KG1 (cell line): ENCODE results near the gene KCNK16.

Experiments
- DNase-seq: peaks from one replicate; lab custom pipeline; 2025; lab: John Stamatoyannopoulos, UW

The KCNK16 gene

DNA sequence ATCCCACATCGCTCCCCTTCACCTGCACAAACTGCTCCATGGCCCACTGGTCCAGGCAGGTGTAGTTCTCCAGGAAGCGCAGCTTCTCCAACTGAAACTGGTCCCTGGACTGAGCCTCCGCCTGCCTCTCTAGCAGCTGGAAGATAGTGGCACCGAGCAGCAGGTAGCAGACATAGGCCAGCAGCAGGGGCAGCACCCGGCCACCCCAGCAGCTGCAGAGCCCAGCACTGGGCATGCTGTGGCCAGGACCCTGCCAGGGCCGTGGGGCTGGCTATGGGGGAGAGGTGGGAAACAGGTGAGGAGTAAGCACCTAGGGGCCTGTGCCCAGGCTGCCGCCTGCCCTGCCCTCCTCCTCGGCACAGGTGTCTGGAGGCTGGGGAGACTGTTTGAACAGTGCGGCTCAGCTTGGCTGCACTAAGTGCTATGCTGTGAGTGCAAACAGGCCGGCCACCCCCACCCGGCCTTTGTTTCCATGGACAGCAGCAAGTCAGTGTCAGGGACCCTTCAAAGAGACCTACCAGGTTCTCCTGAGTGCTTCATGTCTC, at the start of gene KCNK16:
Gene KCNK16, minus strand, starts transcription at position 397 of the 545 bp plus-strand sequence. Its CDS starts 162 bp downstream, at position 235.
- no peak for DNase-seq

DNA sequence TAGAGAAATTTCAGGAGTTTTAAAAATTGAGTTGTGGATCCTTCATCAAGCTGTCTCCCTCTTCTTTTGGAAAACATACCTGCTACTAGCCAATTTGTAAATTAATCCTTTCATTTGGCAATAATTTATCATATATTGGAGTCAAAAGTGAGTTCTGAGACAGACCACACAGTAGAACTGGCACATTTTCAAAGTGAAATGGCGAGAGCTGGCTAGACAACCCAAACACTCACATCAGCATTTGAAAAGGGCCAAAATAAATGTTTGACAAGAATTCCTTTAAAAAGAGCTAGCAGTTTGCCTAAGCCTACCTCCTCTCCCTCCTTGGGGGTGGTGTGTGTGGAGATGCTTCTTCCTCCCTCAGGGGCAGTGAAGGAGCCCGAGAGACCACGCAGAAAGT, 47.9 kb upstream of the KCNK16 start:
- no peak for DNase-seq

DNA sequence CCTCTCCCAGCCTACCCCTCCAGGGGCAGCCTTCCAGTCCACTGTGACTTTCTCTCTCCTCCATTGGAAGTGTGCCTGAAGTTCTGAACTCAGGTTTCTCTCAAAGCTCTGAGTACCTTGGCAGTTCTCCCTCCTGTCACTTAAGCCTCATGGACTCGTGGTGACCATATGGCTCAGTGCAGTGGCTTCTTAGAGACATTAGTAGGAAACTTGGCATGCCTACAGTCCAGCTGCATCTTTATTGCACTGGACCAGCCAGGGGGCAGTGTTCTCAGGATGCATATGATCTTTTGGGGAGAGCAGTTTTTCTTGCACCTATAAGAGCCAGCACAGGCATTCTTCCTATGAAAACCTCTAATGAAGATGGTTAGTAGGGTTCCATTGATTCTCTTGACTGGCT, 47.5 kb upstream of the KCNK16 start:
- DNase-seq: no peak

DNA sequence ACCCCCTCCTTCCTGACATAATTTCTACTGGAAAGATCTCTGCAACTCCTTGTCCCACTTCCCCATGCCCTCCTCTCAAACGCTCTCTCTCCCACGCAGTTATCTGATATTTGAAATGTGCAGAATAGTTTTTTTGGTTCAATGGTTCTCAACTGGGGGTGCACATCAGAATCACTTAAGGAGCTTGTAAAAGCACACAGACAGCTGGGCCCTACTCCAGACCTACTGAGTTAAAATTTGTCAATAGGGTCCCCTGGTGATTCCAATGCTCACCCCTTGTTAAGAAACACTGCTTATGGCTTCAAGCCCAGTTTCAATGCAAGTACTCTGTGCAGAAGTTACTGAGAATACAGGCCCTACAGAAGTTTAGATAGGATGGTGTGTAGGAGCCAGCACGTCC, 45.2 kb upstream of the KCNK16 start:
- no peak for DNase-seq

DNA sequence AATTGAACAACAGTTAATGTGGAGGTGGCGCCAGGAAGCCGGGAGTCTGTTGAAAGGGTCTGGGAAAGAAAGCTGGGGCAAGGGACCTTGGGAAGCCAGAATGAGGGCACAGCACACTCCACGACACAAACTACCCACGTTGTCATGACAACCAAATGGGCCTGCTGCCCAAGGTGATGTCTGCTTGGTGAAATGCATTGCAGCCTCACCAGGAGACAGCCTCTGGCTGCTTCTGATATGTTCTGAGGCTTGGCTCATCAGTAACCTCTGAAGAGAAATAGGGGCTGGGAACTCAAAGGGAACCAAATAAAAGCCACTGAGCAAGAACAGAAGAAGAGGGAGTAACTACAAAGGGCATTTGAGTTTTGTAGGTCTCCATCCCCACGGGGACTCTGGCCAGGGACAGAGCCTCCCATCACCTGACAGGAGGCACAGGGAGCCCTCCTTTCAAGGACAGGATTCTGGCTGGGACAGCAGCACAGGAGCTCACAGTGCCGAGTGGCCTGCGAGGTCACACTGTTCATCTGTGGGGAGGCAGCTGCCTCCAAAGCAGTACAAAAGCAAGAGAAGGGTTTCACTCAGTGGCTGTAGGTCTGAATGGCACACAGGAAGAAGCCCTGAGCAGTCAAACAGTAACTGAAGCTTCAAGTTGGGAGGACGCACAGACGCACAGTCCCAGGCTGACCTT, 44.6 kb upstream of the KCNK16 start:
- no peak for DNase-seq

GRCh38 chr6:39365281-39366074, 43.0 kb upstream of the KCNK16 start:
- no peak for DNase-seq

GRCh38 chr6:39363280-39363679, 40.8 kb upstream of the KCNK16 start:
- no peak for DNase-seq

DNA sequence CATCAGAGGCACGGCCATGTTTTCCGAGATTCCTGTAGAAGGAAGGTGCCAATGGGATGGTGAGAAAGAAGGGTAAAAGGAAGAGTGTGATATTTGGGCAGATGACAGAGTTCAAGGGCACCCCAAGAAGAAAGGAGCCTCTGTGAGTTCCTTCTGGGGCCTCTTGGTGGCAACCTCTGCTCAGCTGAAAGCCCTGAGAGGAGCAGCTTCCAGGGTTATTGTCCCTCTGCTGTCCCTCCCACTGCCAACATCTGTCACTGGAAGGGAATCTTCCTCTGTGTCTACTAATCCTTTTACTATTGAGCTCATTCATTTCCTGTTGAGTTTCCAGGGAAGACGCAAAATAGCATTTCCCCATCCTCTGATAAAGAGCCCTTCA, 40.0 kb upstream of the KCNK16 start:
- DNase-seq: no peak

- peak; percentile 20 for DNase-seq
Measured at GRCh38 chr6:39361657-39362486, 39.4 kb upstream of the KCNK16 start.

- no peak for DNase-seq
Measured at GRCh38 chr6:39360378-39360777, 37.9 kb upstream of the KCNK16 start.

- DNase-seq: no peak
Measured at GRCh38 chr6:39357998-39358686, 35.6 kb upstream of the KCNK16 start.

DNA sequence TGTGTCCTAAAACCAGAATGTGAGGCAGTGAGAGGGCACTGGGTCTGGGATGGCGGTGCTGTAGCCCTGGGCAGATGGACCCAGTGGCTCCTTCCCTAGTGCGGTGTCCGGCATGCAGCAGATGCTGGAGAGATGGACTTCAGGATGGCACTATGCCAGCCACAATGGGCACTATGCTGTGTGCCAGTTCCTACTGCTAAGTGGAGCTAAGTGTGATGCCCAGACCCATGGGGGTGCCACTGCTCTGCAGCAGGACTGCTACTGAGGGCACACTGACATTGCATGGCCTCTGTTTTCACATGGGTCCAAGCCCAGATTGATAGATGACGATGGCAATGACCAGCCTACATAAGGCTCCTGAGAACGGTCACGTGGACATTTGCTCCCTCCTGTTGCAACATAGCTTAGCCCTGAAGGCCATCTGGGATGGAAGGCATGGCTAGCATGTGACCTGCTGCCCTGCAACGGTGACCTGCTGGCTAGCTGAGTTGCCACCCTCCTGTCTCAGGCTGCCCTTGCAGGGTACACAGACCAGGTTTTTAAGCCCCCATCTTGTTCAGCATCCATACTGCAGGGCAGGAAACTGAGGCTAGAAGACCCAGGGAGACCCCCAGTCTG, 31.3 kb upstream of the KCNK16 start:
- no peak for DNase-seq

DNA sequence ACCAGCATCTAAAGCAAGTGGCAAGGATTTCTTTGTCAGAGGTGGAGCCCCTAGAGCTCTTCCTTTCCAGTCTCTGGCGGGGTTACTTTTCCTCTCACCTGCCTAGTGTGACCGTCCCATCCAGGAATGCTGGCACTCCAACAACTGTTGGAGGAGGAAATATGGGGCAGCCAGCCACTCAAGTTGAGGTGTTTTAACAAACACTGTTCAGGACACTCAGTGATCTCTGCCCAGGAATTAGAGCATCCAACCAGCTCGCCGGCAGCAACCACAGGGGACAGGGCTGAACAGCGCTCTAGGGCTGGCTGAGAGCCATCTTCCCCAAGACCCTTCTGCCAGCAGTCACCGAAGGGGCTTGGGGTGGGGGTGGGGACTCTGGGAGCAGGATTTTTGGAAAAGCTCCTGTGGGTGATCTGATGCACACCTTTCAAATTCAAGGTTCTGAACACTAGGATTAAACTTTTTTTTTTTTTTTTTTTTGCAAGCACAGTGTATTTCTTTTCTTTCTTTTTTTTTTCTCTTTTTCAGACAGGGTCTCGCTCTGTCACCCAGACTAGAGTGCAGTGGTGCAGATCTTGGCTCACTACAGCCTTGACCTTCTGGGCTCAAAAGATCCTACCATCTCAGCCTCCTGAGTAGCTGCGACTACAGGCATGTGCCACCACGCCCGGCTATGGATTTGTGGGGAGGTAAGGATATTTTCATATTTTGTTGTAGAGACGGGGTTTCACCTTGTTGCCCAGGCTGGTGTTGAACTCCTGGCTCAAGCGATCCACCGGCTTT, 28.4 kb upstream of the KCNK16 start:
- DNase-seq: no peak

GRCh38 chr6:39348740-39349139, 26.2 kb upstream of the KCNK16 start:
- DNase-seq: no peak

DNA sequence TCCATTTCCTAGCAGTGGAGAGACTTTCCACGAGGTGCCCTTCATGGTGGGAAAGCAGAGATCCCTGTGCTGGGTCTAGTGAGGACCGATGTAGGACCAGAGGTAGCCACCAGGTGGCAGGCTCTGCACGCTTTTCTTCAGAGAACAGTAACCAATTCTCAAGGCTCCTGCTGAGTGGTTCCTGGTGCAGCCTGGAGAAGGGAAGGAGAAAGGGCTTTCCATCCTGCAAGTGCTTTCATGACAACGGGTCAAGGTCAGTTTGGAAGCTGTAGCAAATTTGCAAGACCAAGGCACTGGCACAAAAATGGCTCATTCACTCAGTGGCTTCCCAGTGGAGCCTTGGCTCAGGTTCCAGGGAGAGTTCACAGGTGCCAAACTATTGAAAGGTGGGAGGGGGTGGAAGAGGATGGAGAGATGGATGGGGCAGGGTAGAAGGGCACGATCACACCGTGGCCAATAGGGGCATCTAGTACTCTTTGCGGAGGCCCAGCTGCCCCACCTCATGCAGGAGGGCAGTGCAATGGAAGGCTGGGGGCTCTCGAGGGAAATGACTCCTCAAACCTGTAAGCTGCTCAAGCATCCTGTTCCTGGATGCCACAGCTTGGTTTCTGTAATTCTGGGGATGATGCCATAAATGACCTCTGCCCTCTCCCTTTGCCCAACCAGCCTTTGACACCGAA, 25.5 kb upstream of the KCNK16 start:
- DNase-seq: peak; percentile 32

- no peak for DNase-seq
Measured at GRCh38 chr6:39347206-39347605, 24.7 kb upstream of the KCNK16 start.

DNA sequence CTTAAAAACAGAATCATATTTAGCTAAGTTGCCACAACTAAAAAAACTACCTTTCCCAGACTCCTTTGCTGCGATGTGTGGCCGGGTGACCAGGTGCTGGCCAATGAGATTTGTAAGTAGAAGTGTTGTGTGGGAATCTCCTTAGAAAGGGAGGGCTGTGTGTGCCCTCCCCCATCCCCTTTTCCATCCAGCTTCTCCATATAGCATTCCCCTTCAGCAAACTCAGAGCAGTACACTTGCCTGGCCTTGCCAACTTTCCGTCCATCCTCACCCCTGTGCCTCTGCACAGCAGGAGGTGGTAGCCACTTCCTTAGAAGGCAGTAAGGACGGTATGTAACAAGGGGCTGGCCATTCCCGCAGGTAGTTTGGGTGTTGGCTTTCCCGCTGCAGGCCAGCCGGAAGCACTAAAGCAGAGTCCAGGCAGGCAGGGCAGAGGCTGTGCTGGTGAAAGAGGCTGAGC, 22.3 kb upstream of the KCNK16 start:
- DNase-seq: no peak

- DNase-seq: no peak
Measured at GRCh38 chr6:39343396-39343870, 20.9 kb upstream of the KCNK16 start.

GRCh38 chr6:39342692-39343395, 20.3 kb upstream of the KCNK16 start:
- no peak for DNase-seq
